Hepatocyte (in vitro differentiated cells): Measurements from ENCODE around the gene ETV5. TPM values are rescaled to one million over a fixed set of nuclear protein-coding genes. Genes with fewer than 3 reads are reported as not detected.

Source experiments
- DNase-seq: peaks from one replicate; pipeline ENCODE4 v3.0.0-alpha.2; 2016; ENCODE audit warnings: low spot score
- H2AFZ ChIP-seq: fragments of 200-600 bp; sonication (generic); 2 replicates; pipeline ENCODE4 v1.6.0; 2016; ENCODE audit warnings: antibody characterized with exemption, mild to moderate bottlenecking
- H3K27ac ChIP-seq: fragments of 200-600 bp; sonication (generic); 2 replicates; pipeline ENCODE4 v1.5.1; 2016; ENCODE audit warnings: mild to moderate bottlenecking
- H3K27me3 ChIP-seq: fragments of 200-600 bp; sonication (generic); 2 replicates; pipeline ENCODE4 v1.6.1; 2016
- H3K36me3 ChIP-seq: fragments of 200-600 bp; sonication (generic); replicated peaks from 2 replicates; pipeline ENCODE4 v1.5.1; 2016; ENCODE audit warnings: low read depth; ENCODE audit not compliant: insufficient read depth
- H3K4me1 ChIP-seq: fragments of 200-600 bp; sonication (generic); 2 replicates; pipeline ENCODE4 v1.5.1; 2016; ENCODE audit warnings: mild to moderate bottlenecking, moderate library complexity; ENCODE audit not compliant: insufficient read depth
- H3K4me2 ChIP-seq: fragments of 200-600 bp; sonication (generic); 2 replicates; pipeline ENCODE4 v1.6.0; 2016
- H3K4me3 ChIP-seq: fragments of 200-600 bp; sonication (generic); 2 replicates; pipeline ENCODE4 v1.5.1; 2016; ENCODE audit warnings: mild to moderate bottlenecking
- H3K79me2 ChIP-seq: fragments of 200-600 bp; sonication (generic); 2 replicates; pipeline ENCODE4 v1.6.0; 2017; ENCODE audit warnings: mild to moderate bottlenecking
- H3K9me2 ChIP-seq: fragments of 200-600 bp; sonication (generic); replicated peaks from 2 replicates; pipeline ENCODE4 v1.6.0; 2017; ENCODE audit warnings: mild to moderate bottlenecking; ENCODE audit not compliant: insufficient read depth
- H3K9me3 ChIP-seq: fragments of 200-600 bp; sonication (generic); 2 replicates; pipeline ENCODE4 v1.5.1; 2016; ENCODE audit warnings: low read depth, mild to moderate bottlenecking
- H4K20me1 ChIP-seq: fragments of 200-600 bp; sonication (generic); 2 replicates; pipeline ENCODE4 v1.6.0; 2016; ENCODE audit warnings: mild to moderate bottlenecking; ENCODE audit not compliant: insufficient read depth, poor library complexity, severe bottlenecking
- CTCF ChIP-seq: fragments of 200-600 bp; sonication (generic); IDR thresholded peaks from 2 replicates; pipeline ENCODE4 v1.5.1; 2016; ENCODE audit warnings: antibody characterized with exemption, mild to moderate bottlenecking; ENCODE audit not compliant: poor library complexity
- EZH2 ChIP-seq: fragments of 200-600 bp; sonication (generic); IDR thresholded peaks from 2 replicates; pipeline ENCODE4 v1.6.1; 2016; ENCODE audit warnings: antibody characterized with exemption, mild to moderate bottlenecking, borderline replicate concordance
- EZH2phosphoT487 ChIP-seq: fragments of 200-600 bp; sonication (generic); IDR thresholded peaks from one replicate; pipeline ENCODE4 v1.6.1; 2018; ENCODE audit warnings: antibody characterized with exemption, mild to moderate bottlenecking, low read depth, moderate library complexity; ENCODE audit not compliant: unreplicated experiment, severe bottlenecking
- WGBS: methylation state at CpG from one replicate; pipeline ENCODE4 v1.1.6; 2016; ENCODE audit warnings: low lambda C conversion rate; ENCODE audit errors: missing lambda C conversion rate; 5-methylcytosine and 5-hydroxymethylcytosine counted together
- polyA plus RNA-seq: library from polyadenylated mRNA; unstranded; fragments of >200 nt; fragmentation: Nextera tagmentation; extraction: Ambion mirVana; gene quantifications from 2 replicates; pipeline ENCODE4 v1.2.1, GENCODE V29; 2016
- total RNA-seq: library from RNA; depleted of rRNA; stranded (reverse); fragments of >200 nt; gene quantifications from 2 replicates; pipeline ENCODE4 v1.2.3, GENCODE V29; 2014

Gene ETV5
- total and polyA plus RNA-seq, 2 experiments from 2014 or later = 12.2 to 15.0 TPM

- H4K20me1 ChIP-seq = no peaks in the 10 kb centered on the region
Measured at GRCh38 chr3:186054792-186055352, 54.0 kb downstream of the ETV5 start.

GRCh38 chr3:186053954-186054791, 54.7 kb downstream of the ETV5 start:
- Histone ChIP-seq H3K9me2 (no peaks in the 10 kb centered on the region), H4K20me1 (no peaks in the 10 kb centered on the region), H3K4me1 (peaks cover 6% of the 10 kb centered on the region), H3K79me2 (no peaks in the 10 kb centered on the region), H2AFZ (no peak overlapping the region), H3K4me3 (no peak overlapping the region), H3K4me2 (no peak overlapping the region), H3K36me3 (no peaks in the 10 kb centered on the region), H3K27ac (no peak overlapping the region), H3K27me3 (no peaks in the 10 kb centered on the region), H3K9me3 (no peaks in the 10 kb centered on the region)
- no peak for DNase-seq
- WGBS = 72% methylated on average over 12 of the region's 12 CpGs
- TF ChIP-seq EZH2phosphoT487 = no peak
- no peak for TF ChIP-seq EZH2
- TF ChIP-seq CTCF = no peak

More at GRCh38 chr3:186054792-186055352, 54.0 kb downstream of the ETV5 start:
- Histone ChIP-seq H3K27me3 (no peaks in the 10 kb centered on the region), H3K9me2 (no peaks in the 10 kb centered on the region), H3K36me3 (no peaks in the 10 kb centered on the region), H3K4me1 (peaks cover 6% of the 10 kb centered on the region), H3K4me3 (no peak overlapping the region), H3K27ac (no peak overlapping the region), H3K79me2 (no peaks in the 10 kb centered on the region), H3K9me3 (no peaks in the 10 kb centered on the region), H3K4me2 (no peak overlapping the region), H2AFZ (no peak overlapping the region)
- DNase-seq = no peak
- 50% methylated on average over 8 of the region's 8 CpGs for WGBS
- TF ChIP-seq EZH2phosphoT487 = no peak

- no peaks in the 10 kb centered on the region for H3K79me2 ChIP-seq
- DNase-seq = no peak
- H3K9me3 ChIP-seq = no peaks in the 10 kb centered on the region
- 87% methylated on average over 7 of the region's 7 CpGs for WGBS
- H3K4me1 ChIP-seq = peaks cover 6% of the 10 kb centered on the region
- TF ChIP-seq EZH2phosphoT487 (no peak), CTCF (no peak), EZH2 (no peak)
- H3K27ac ChIP-seq = no peak overlapping the region
- no peaks in the 10 kb centered on the region for H3K36me3 ChIP-seq
- no peaks in the 10 kb centered on the region for H3K9me2 ChIP-seq
- no peaks in the 10 kb centered on the region for H4K20me1 ChIP-seq
- H2AFZ ChIP-seq = no peak overlapping the region
- no peak overlapping the region for H3K4me2 ChIP-seq
- H3K4me3 ChIP-seq = no peak overlapping the region
- H3K27me3 ChIP-seq = no peaks in the 10 kb centered on the region
Measured at GRCh38 chr3:186052096-186052840, 56.6 kb downstream of the ETV5 start.

- no peak for DNase-seq
- WGBS = 93% methylated on average over 4 of the region's 4 CpGs
- H3K9me3 ChIP-seq = no peaks in the 10 kb centered on the region
Measured at GRCh38 chr3:186049001-186049400, 59.9 kb downstream of the ETV5 start.

More at GRCh38 chr3:186049001-186049400, 59.9 kb downstream of the ETV5 start:
- Histone ChIP-seq H3K79me2 (no peaks in the 10 kb centered on the region), H3K9me2 (no peaks in the 10 kb centered on the region), H3K27ac (no peak overlapping the region), H3K4me3 (no peak overlapping the region), H3K36me3 (no peaks in the 10 kb centered on the region), H3K27me3 (no peaks in the 10 kb centered on the region), H4K20me1 (no peaks in the 10 kb centered on the region), H2AFZ (no peak overlapping the region), H3K4me2 (no peak overlapping the region), H3K4me1 (no peaks in the 10 kb centered on the region)
- TF ChIP-seq EZH2phosphoT487 (no peak), CTCF (no peak), EZH2 (no peak)
